ENCODE measurements around the gene PDCD7.

GRCh38 chr15:65068403-65068788, 65.2 kb downstream of the PDCD7 start:
- no peak for TF ChIP-seq CTCF (IDR thresholded peaks at IDR 0.05)
- no peak for TF ChIP-seq EP300 (IDR thresholded peaks at IDR 0.05)
- no peak for TF ChIP-seq POLR2A (IDR thresholded peaks at IDR 0.05)
